Stomach (tissue), 4 donors: ENCODE data around the gene IQCF6.

Experiments
- POLR2A ChIP-seq, 4 donors: fragments of 450-650 bp; IDR thresholded peaks; one replicate each; pipeline ENCODE4 v1.6.1; 2016; ENCODE audit warnings: antibody characterized with exemption in 4 of 4, control low read depth in 2 of 4, mild to moderate bottlenecking in 1 of 4, moderate library complexity in 1 of 4
- POLR2AphosphoS5 ChIP-seq, 3 donors: sonication (generic); formaldehyde crosslinking; IDR thresholded peaks; one replicate each; pipeline ENCODE4 v1.6.1; 2016; ENCODE audit warnings: antibody characterized with exemption in 3 of 3
- TF ChIP-seq, protein P1 (sequence below), 7 experiments: fragments of 450-650 bp in 4 of 7; fragments of 200-600 bp in 3 of 7; sonication (generic) in 3 of 7; IDR thresholded peaks; one replicate each; pipeline ENCODE4 v1.5.1; 2016 to 2019; ENCODE audit warnings: antibody characterized with exemption in 7 of 7, control low read depth in 2 of 7, mild to moderate bottlenecking in 1 of 7

DNA sequence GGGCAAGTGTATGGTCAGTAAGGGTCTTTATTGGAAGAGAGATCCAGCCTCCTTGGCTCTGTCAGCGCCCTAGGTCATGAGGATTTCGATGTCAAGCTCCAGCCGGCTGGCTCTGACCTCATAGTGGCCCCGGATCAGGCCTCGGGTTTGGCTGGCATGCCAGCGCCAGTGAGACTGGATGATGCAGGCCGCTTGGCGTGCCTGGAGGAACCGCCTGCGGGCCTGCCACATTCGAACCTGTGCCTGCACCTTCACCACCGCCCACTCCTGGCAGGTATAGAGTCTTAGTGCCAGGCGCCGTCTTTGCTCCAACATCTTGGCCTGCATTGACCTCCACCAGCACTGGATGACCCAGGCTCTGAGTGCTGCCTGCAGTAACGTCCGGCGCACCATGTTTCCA lies 483 bp downstream of the IQCF6 start:
- TF ChIP-seq POLR2A (IDR thresholded peaks at IDR 0.05) (no peak), POLR2AphosphoS5 (IDR thresholded peaks at IDR 0.05) (no peak)
- TF ChIP-seq, protein P1, sequence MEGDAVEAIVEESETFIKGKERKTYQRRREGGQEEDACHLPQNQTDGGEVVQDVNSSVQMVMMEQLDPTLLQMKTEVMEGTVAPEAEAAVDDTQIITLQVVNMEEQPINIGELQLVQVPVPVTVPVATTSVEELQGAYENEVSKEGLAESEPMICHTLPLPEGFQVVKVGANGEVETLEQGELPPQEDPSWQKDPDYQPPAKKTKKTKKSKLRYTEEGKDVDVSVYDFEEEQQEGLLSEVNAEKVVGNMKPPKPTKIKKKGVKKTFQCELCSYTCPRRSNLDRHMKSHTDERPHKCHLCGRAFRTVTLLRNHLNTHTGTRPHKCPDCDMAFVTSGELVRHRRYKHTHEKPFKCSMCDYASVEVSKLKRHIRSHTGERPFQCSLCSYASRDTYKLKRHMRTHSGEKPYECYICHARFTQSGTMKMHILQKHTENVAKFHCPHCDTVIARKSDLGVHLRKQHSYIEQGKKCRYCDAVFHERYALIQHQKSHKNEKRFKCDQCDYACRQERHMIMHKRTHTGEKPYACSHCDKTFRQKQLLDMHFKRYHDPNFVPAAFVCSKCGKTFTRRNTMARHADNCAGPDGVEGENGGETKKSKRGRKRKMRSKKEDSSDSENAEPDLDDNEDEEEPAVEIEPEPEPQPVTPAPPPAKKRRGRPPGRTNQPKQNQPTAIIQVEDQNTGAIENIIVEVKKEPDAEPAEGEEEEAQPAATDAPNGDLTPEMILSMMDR (IDR thresholded peaks at IDR 0.05) = no peak
